ENCODE data around the gene LRRC4.

- TF ChIP-seq CTCF (IDR thresholded peaks at IDR 0.05 in 8 of 11, conservative IDR thresholded peaks at IDR 0.05 in 3 of 11) (no peak), POLR2A (IDR thresholded peaks at IDR 0.05) (no peak)
These were observed 50.3 kb downstream of the LRRC4 start for GRCh38 chr7:127980901-127981300.

All from spleen (tissue), 7 donors.